Measurements from ENCODE around the gene ZFX.
A peak's percentile ranks its signal among the peaks of the same experiment; 100 is the strongest.
"Not testable (repeated sequence)": the region's sequence is repeated elsewhere in the genome, so short reads cannot be mapped to it uniquely, and the experiment has no call there.

The ZFX gene

DNA sequence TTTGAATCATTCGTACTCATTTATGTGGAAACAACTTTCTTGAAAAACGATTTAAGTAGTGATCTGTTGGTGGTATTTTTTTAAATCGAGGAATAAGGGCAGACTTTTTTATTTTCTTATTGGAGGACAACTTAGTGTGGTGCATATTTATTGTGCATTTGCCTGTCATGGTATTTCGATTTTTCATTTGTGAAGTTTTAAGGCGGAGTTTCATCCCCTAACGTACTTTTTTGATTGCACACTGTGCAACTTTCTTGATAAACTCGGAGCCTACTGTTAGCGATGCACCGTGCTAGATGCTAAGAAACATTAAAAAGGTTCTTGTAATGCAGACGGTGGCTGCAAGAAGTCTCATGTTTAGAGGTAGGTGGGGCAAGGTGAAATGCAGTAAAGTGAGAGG lies 1.4 kb downstream of the ZFX start:
- Histone ChIP-seq H3K27ac (ENCODE audit: poor library complexity, severe bottlenecking) (peak overlapping the region; percentile 91), H3K4me1 (ENCODE audit: insufficient read depth, poor library complexity, severe bottlenecking) (peaks cover 38% of the 10 kb centered on the region), H3K36me3 (ENCODE audit: low read depth) (peaks cover 15% of the 10 kb centered on the region; the same call in 1 of the 2 replicates), H3K4me3 (ENCODE audit: severe bottlenecking) (peak overlapping the region; percentile 90), H3K9me3 (ENCODE audit: severe bottlenecking) (no peaks in the 10 kb centered on the region), H3K27me3 (ENCODE audit: insufficient read depth, poor library complexity, severe bottlenecking) (no peaks in the 10 kb centered on the region)
- TF ChIP-seq, protein P1, sequence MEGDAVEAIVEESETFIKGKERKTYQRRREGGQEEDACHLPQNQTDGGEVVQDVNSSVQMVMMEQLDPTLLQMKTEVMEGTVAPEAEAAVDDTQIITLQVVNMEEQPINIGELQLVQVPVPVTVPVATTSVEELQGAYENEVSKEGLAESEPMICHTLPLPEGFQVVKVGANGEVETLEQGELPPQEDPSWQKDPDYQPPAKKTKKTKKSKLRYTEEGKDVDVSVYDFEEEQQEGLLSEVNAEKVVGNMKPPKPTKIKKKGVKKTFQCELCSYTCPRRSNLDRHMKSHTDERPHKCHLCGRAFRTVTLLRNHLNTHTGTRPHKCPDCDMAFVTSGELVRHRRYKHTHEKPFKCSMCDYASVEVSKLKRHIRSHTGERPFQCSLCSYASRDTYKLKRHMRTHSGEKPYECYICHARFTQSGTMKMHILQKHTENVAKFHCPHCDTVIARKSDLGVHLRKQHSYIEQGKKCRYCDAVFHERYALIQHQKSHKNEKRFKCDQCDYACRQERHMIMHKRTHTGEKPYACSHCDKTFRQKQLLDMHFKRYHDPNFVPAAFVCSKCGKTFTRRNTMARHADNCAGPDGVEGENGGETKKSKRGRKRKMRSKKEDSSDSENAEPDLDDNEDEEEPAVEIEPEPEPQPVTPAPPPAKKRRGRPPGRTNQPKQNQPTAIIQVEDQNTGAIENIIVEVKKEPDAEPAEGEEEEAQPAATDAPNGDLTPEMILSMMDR (IDR thresholded peaks at IDR 0.05; ENCODE audit: poor library complexity, severe bottlenecking): no peak
- no peak for ATAC-seq (ENCODE audit: low read depth)
- DNase-seq (ENCODE audit: low spot score): no peak

DNA sequence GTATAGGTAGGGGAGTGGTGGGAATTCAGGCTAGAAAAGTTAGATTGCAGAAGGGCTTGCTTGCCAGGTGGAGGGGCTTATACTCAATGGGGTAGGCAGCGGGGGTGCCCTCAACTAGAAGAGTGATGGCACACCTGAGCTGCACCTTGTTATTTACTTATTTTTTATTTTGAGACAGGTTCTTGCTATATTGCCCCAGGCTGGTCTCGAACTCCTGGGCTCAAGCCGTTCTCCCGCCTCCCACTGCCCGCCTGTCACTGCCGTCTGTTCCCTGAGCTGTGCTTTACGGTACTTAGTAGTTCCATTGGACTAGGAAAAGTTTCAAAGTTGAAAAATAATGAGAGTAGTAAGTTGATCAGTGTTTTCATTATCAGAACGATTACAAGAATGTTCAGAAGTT lies 2.0 kb downstream of the ZFX start:
- Histone ChIP-seq H3K27ac (ENCODE audit: poor library complexity, severe bottlenecking) (peak overlapping the region; percentile 91), H3K4me1 (ENCODE audit: insufficient read depth, poor library complexity, severe bottlenecking) (peaks cover 37% of the 10 kb centered on the region), H3K36me3 (ENCODE audit: low read depth) (peaks cover 15% of the 10 kb centered on the region; the same call in 1 of the 2 replicates), H3K9me3 (ENCODE audit: severe bottlenecking) (no peaks in the 10 kb centered on the region), H3K4me3 (ENCODE audit: severe bottlenecking) (peak overlapping the region; percentile 90), H3K27me3 (ENCODE audit: insufficient read depth, poor library complexity, severe bottlenecking) (no peaks in the 10 kb centered on the region)
- TF ChIP-seq, protein P1 (IDR thresholded peaks at IDR 0.05; ENCODE audit: poor library complexity, severe bottlenecking): no peak
- no peak for DNase-seq (ENCODE audit: low spot score)
- ATAC-seq (ENCODE audit: low read depth): no peak

DNA sequence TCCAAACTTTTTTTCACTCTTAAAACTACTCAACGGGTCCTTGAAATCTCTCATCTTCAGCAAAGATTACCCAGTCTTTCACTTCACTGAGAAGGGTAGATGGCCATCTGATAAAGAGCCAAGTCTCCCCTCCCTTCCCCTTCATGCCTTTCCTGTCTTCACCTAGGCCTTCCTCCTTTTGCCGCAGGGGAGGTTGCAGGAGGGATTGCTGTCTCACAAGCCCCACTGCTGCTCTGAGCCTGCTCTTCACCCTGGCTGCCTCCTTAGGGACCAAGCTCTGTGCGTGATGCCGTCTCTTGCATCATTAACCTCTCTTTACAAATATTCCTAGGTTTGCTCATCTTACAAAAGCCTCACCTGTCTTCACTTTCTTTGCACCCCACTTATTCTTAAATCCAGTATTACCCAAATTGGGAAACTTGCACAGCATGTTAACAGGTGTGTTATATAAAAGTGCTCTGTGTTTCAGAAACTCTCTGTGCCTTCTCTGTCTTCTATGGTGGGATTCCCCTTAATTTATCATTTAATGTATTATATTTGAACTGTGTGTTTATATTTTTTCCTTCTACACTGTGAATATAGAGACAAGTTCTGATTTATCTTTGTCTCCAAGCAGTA lies 3.8 kb downstream of the ZFX start:
- Histone ChIP-seq H3K27me3 (ENCODE audit: insufficient read depth, poor library complexity, severe bottlenecking) (no peaks in the 10 kb centered on the region), H3K27ac (ENCODE audit: poor library complexity, severe bottlenecking) (peak overlapping the region; percentile 39), H3K9me3 (ENCODE audit: severe bottlenecking) (no peaks in the 10 kb centered on the region), H3K4me1 (ENCODE audit: insufficient read depth, poor library complexity, severe bottlenecking) (peaks cover 23% of the 10 kb centered on the region), H3K4me3 (ENCODE audit: severe bottlenecking) (no peak overlapping the region), H3K36me3 (ENCODE audit: low read depth) (peaks cover 18% of the 10 kb centered on the region; the same call in 1 of the 2 replicates)
- DNase-seq (ENCODE audit: low spot score) (peak; percentile 43), ATAC-seq (ENCODE audit: low read depth) (peak; percentile 60)
- TF ChIP-seq, protein P1 (IDR thresholded peaks at IDR 0.05; ENCODE audit: poor library complexity, severe bottlenecking): no peak

DNA sequence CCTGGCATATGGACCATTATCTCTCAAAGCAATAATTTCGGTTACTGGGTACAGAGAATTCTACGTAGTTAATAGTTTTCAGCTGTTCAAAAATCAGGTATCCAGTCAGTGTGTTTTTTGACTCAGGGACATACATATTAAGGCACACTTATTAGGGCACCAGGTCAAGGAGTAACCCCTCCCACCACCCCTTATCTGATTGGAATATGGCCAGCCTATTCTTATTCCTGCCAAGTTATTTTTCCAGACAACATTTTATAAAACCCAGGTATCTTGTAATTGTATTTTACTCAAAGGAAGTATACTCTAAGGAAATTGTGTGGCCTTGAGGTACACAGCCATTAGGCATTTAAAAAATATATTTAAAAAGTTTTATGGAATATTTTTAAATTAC lies 4.3 kb downstream of the ZFX start:
- H3K9me3 ChIP-seq (ENCODE audit: severe bottlenecking): no peaks in the 10 kb centered on the region
- no peak for DNase-seq (ENCODE audit: low spot score)
- ATAC-seq (ENCODE audit: low read depth): no peak
- H3K27ac ChIP-seq (ENCODE audit: poor library complexity, severe bottlenecking): peak overlapping the region; percentile 39
- peaks cover 18% of the 10 kb centered on the region; the same call in 1 of the 2 replicates for H3K36me3 ChIP-seq (ENCODE audit: low read depth)
- H3K27me3 ChIP-seq (ENCODE audit: insufficient read depth, poor library complexity, severe bottlenecking): no peaks in the 10 kb centered on the region
- no peak overlapping the region for H3K4me3 ChIP-seq (ENCODE audit: severe bottlenecking)
- peaks cover 21% of the 10 kb centered on the region for H3K4me1 ChIP-seq (ENCODE audit: insufficient read depth, poor library complexity, severe bottlenecking)
- TF ChIP-seq, protein P1 (IDR thresholded peaks at IDR 0.05; ENCODE audit: poor library complexity, severe bottlenecking): no peak

DNA sequence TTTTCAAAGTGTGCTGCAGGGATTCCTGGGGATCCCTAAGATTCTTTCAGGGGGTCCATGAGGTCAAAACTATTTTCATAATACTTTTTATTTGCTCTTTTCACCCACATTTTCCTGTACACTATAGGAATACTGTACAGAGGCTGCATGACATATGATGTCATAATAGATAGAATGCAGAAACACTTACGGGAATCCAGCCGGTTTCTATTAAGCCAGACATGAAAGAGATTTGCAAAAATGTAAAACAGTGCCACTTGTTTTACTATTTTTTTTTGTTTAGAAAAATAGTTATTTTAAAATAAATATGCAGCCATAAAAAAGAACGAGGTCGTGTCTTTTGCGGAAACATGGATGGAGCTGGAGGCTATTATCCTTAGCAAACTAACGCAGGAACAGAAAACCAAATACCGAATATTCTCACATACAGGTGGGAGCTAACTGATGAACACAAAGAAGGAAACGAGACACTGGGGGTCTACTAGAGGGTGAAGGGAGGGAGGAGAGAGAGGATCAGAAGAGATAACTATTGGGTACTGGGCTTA lies 5.0 kb downstream of the ZFX start:
- TF ChIP-seq, protein P1 (IDR thresholded peaks at IDR 0.05; ENCODE audit: poor library complexity, severe bottlenecking): no peak
- no peaks in the 10 kb centered on the region for H3K27me3 ChIP-seq (ENCODE audit: insufficient read depth, poor library complexity, severe bottlenecking)
- no peak overlapping the region for H3K27ac ChIP-seq (ENCODE audit: poor library complexity, severe bottlenecking)
- H3K9me3 ChIP-seq (ENCODE audit: severe bottlenecking): no peaks in the 10 kb centered on the region
- ATAC-seq (ENCODE audit: low read depth) (no peak), DNase-seq (ENCODE audit: low spot score) (no peak)
- no peak overlapping the region for H3K4me3 ChIP-seq (ENCODE audit: severe bottlenecking)
- H3K4me1 ChIP-seq (ENCODE audit: insufficient read depth, poor library complexity, severe bottlenecking): peaks cover 21% of the 10 kb centered on the region
- H3K36me3 ChIP-seq (ENCODE audit: low read depth): peaks cover 18% of the 10 kb centered on the region; the same call in 1 of the 2 replicates

DNA sequence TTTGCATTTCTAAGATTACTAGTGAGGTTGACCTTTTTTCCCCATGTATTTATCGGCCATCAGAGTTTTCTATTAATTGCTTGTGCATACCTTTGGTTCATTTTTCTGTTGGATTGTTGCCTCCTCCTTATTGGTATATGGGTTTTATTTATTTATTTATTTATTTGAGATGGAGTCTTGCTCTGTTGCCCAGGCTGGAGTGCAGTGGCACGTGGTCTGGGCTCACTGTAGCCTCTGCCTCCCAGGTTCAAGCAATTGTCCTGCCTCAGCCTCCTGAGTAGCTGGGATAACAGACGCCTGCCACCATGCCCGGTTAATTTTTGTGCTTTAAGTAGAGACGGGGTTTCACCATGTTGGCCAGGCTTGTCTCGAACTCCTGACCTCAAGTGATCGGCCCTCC lies 6.2 kb downstream of the ZFX start:
- H3K4me1 ChIP-seq (ENCODE audit: insufficient read depth, poor library complexity, severe bottlenecking): peaks cover 21% of the 10 kb centered on the region
- not testable (repeated sequence) for H3K27ac ChIP-seq (ENCODE audit: poor library complexity, severe bottlenecking); DNase-seq (ENCODE audit: low spot score); H3K4me3 ChIP-seq (ENCODE audit: severe bottlenecking); H3K9me3 ChIP-seq (ENCODE audit: severe bottlenecking); ATAC-seq (ENCODE audit: low read depth); H3K27me3 ChIP-seq (ENCODE audit: insufficient read depth, poor library complexity, severe bottlenecking)
- peaks cover 21% of the 10 kb centered on the region; the same call in 1 of the 2 replicates for H3K36me3 ChIP-seq (ENCODE audit: low read depth)
